ENCODE results near the gene DNER.

DNA sequence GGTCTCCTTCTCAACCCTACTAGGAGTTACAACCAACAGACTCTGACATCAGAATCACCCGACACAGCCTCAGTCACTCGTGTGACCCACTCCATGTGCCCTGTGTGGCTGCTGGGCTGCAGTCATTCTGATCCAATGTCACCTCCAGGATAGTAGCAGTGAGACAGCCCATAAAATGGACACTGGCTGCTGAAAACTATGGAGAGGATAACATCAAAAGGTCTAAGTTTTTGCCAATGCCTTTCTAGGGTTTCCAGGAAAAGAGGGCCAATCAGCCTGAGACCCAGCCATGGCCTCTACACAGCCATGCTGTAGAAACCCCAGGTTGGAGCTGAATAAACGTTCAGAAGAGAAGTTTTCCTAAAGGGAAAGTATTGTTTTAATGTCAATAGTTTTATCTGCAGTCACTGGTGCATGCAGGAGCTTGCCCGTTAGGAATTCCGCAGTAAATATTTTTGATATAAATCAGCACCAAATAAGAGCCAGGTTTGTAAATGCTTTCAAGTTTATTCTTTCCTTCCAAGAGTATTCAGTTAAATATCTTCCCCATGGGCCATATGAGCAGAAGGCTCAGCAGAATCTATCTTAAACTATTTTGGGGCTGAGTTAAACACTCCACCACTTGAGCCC is 351.1 kb downstream of the DNER start:
- TF ChIP-seq POLR2AphosphoS5 (IDR thresholded peaks at IDR 0.05; ENCODE audit: low read depth, low read length) (no peak), POLR2A (IDR thresholded peaks at IDR 0.05; ENCODE audit: borderline replicate concordance, extremely low read depth, insufficient read depth, insufficient read length) (no peak), EZH2 (IDR thresholded peaks at IDR 0.05) (no peak), CBX3 (IDR thresholded peaks at IDR 0.05; ENCODE audit: low read depth) (no peak), ELF1 (IDR thresholded peaks at IDR 0.05; ENCODE audit: borderline replicate concordance, low read depth) (no peak)
- TF ChIP-seq, protein P1, sequence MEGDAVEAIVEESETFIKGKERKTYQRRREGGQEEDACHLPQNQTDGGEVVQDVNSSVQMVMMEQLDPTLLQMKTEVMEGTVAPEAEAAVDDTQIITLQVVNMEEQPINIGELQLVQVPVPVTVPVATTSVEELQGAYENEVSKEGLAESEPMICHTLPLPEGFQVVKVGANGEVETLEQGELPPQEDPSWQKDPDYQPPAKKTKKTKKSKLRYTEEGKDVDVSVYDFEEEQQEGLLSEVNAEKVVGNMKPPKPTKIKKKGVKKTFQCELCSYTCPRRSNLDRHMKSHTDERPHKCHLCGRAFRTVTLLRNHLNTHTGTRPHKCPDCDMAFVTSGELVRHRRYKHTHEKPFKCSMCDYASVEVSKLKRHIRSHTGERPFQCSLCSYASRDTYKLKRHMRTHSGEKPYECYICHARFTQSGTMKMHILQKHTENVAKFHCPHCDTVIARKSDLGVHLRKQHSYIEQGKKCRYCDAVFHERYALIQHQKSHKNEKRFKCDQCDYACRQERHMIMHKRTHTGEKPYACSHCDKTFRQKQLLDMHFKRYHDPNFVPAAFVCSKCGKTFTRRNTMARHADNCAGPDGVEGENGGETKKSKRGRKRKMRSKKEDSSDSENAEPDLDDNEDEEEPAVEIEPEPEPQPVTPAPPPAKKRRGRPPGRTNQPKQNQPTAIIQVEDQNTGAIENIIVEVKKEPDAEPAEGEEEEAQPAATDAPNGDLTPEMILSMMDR (IDR thresholded peaks at IDR 0.05 in 2 of 3, conservative IDR thresholded peaks at IDR 0.05 in 1 of 3; ENCODE audit: borderline replicate concordance in 1 of 3, insufficient read depth in 1 of 3, low read depth in 2 of 3, low read length in 2 of 3) = no peak

All from HCT116 (cell line).